ENCODE data around the gene TMEM151B. TPM values are rescaled to one million over a fixed set of nuclear protein-coding genes. Genes with fewer than 3 reads are reported as not detected.

The TMEM151B gene
- total RNA-seq, 2 donors from 2014 or later, result 0.21 to 0.31 TPM

- DNase-seq (no peak), ATAC-seq (no peak)
- intact Hi-C loops (cut with DNase I, micrococcal nuclease), result no loop called here
Measured at GRCh38 chr6:44258921-44259320, 11.3 kb upstream of the TMEM151B start.

DNA sequence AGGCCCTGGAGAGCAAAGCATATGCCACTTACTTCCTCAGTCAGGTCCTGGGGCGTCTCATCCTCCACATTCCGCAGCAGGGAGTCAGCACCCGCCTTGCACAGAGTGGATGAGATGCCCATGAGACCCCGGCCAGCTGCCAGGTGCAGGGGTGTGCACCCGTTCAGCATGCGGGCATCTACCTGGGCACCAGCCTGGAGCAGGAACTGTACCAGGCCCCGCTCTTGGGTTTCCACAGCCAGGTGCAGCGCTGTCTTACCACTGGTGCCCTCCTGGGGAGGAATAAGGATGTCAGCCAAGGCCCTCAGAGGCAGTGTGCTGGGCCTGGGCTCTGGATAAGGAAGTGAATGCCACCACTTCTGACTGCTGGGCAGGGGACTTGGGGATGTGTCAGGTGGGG, 10.2 kb upstream of the TMEM151B start:
- DNase-seq (no peak), ATAC-seq (no peak)
- intact Hi-C loops (cut with DNase I, micrococcal nuclease), result no loop called here

DNA sequence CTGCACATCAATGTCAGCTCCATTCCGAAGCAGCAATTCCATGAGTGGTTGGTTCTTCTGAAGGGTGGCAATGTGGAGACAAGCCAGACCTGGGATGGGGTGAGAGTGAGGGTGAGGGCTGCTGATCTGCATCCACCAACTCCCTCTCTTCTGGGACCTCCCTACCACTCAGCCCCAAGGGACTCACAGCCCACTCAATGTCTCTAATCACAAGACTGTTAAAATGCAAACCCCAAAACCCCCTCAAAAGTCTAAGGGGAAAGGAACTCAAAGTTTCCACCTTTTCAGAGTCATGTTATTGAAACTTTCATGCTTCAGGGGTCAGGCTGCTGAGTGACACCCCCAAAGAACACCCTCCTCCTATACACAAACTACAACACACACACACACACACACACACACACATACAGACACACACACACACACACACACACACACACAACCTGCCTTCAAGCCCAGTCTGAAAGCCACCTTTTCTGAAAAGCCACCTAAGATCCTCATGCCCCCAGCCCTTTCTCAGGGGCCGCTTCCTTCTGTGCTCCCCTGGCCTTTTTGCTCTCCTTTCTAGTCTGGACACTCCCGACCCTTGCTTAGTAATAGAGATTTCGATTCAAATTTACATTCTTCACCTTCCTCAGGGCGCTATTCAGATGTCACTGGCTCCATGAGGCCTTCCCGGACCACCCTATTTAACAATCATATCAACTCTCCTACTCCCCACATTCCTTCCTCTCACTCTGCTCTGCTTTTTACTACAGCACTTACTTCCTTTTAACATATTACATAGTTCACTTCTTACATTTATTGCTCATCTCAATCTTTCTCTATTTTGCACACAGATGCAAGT, 9.6 kb upstream of the TMEM151B start:
- DNase-seq (no peak), ATAC-seq (no peak)
- intact Hi-C loops (cut with DNase I, micrococcal nuclease), result no loop called here

- ATAC-seq (no peak), DNase-seq (no peak)
- intact Hi-C loops (cut with DNase I, micrococcal nuclease), result no loop called here
Measured at GRCh38 chr6:44261581-44261980, 8.7 kb upstream of the TMEM151B start.

DNA sequence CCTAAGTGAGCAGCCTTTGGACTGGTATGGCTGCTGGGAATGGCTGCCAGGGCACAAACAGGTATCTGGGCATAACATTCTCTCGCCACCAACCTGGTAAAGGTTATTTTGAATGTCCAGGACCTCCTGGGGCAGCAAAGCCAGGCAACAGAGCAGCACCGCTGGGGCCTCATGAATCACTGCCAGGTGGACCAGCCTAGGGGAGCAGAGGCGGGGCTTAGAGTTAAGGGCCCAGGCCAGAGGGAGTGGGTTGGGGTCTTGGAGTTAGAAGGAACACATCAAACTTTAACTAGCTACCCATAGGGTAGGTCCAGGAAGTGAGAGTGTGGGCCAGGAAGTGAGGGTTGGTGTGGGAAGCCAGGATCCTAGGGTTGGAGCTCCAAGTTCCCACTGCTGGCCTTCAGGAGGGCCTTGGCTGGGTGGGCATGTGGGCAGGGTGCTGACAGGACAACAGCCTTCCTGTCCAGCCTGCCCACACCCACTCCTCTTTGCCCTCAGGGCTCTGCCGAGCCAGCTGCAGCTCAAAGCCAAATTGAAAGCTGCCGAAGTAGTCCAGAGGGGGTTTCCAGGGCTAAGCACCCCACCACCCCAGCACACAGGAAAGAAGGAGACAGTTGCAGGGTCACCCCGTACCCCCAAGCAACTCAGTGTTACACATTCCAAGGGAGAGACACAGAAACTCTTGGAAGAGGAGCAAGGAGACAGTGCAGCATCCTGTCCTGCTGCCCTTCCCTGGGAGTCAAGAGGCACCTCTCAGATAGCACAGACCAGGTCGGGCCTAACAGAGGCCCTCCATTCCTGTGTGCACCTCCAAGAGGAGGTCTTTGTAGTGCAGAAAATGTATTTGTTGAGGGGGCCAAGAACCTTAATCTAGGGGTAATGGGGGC, 7.5 kb upstream of the TMEM151B start:
- ATAC-seq (no peak), DNase-seq (no peak)
- intact Hi-C loops (cut with DNase I, micrococcal nuclease), result no loop called here

GRCh38 chr6:44263354-44264100, 6.7 kb upstream of the TMEM151B start:
- ATAC-seq (peak; percentile 28), DNase-seq (peak in 1 of 2 donors; percentile 63)
- intact Hi-C loops (cut with DNase I, micrococcal nuclease), result no loop called here

GRCh38 chr6:44264154-44265006, 5.9 kb upstream of the TMEM151B start:
- intact Hi-C loops (cut with DNase I, micrococcal nuclease), result loop anchor here in 1 of 2 donors (5.0 kb wide), 1 partner anchor 73 kb away; no protein-coding TSS in a partner anchor
- ATAC-seq, result peak; percentile 40
- DNase-seq, result peak; percentile 67

GRCh38 chr6:44265007-44265721, 5.1 kb upstream of the TMEM151B start, which contains the start of gene NFKBIE:
Gene NFKBIE (minus strand): TSS chr6:44265551. CDS start chr6:44265346, 205 bp downstream.
- intact Hi-C loops (cut with DNase I, micrococcal nuclease), result loop anchor here in 1 of 2 donors (5.0 kb wide), 1 partner anchor 72 kb away; no protein-coding TSS in a partner anchor
- ATAC-seq (peak; percentile 80), DNase-seq (peak; percentile 95 to 98)

- intact Hi-C loops (cut with DNase I, micrococcal nuclease), result loop anchor here in 1 of 2 donors (5.0 kb wide), 1 partner anchor 72 kb away; no protein-coding TSS in a partner anchor
- no peak for DNase-seq
Measured at GRCh38 chr6:44265722-44266233, 4.5 kb upstream of the TMEM151B start.

GRCh38 chr6:44266347-44266746, 3.9 kb upstream of the TMEM151B start:
- intact Hi-C loops (cut with DNase I, micrococcal nuclease), result loop anchor here in 1 of 2 donors (5.0 kb wide), 1 partner anchor 71 kb away; no protein-coding TSS in a partner anchor
- ATAC-seq (no peak), DNase-seq (no peak)

More at GRCh38 chr6:44265722-44266233, 4.5 kb upstream of the TMEM151B start:
- no peak for ATAC-seq

DNA sequence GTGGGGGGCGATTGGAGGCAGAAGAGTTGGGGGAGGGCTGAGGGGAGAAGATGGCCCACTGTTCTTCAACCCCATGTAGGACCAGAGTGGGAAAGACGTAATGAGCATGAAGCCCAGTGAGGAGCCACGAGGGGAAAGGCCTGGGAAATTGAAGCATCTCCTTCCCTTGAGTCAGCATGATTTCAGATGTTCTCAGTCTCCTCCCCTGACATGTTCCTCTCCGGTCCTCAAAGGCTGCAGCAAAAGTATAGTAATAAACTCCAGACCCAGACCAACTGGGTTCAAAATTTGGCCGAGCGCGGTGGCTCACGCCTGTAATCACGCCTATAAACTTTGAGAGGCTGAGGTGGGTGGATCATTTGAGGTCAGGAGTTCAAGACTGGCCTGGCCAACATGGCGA, 3.0 kb upstream of the TMEM151B start:
- intact Hi-C loops (cut with DNase I, micrococcal nuclease), result loop anchor here in 1 of 2 donors (5.0 kb wide), 1 partner anchor 70 kb away; no protein-coding TSS in a partner anchor
- no peak for ATAC-seq
- DNase-seq, result no peak

- intact Hi-C loops (cut with DNase I, micrococcal nuclease), result loop anchor here in 1 of 2 donors (5.0 kb wide), 1 partner anchor 69 kb away; no protein-coding TSS in a partner anchor
- ATAC-seq (peak; percentile 32), DNase-seq (peak in 1 of 2 donors; percentile 68)
Measured at GRCh38 chr6:44268095-44268628, 2.1 kb upstream of the TMEM151B start.

- intact Hi-C loops (cut with DNase I, micrococcal nuclease), result loop anchor here in 1 of 2 donors (5.0 kb wide), 1 partner anchor 68 kb away; no protein-coding TSS in a partner anchor
- DNase-seq, result no peak
- no peak for ATAC-seq
Measured at GRCh38 chr6:44269178-44269920, 901 bp upstream of the TMEM151B start.

DNA sequence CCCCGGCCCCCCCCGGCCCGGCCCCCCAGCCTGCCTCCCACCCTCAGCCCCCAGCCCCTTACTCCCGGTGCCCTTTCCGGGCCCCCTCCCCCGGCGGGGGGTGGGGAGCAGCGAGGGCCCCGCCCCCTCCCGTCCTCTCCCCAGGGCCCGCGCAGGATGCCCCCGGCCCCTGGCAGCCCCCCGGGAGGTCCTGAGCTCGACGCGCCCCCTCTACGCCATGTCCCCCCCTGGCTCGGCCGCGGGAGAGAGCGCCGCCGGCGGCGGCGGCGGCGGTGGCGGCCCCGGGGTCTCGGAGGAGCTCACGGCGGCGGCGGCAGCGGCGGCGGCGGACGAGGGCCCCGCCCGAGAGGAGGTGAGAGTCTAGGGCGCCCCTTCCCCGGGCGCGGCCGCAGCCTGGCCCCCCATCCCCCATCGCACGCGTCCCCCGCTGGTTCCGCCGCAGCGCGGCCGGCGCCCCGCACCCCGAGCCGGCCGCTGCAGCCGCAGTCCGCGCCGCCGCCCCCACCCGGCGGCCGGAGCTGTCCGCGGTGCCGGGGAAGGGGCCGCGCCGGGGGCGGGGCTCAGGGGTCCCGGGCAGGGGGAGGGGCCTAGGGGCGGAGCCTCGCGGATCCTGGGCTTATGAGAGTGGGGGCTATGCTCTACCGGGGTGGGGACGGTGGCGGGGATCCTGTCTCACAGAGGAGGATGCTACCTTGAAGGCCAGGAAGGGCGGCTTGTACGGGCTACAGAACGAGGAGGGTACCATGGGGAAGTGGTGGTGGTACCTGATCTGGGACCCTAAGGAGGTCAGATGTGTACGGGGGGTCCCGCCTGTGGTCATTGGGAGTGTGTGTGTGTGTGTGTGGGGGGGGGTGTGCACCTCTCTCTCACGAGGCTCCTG, 516 bp downstream of the TMEM151B start:
- intact Hi-C loops (cut with DNase I, micrococcal nuclease), result no loop called here
- DNase-seq, result no peak
- ATAC-seq, result no peak

GRCh38 chr6:44271406-44271723, 1.1 kb downstream of the TMEM151B start:
- ATAC-seq (no peak), DNase-seq (no peak)
- intact Hi-C loops (cut with DNase I, micrococcal nuclease), result no loop called here

Data from left colon (tissue), 2 donors.